Measurements from ENCODE around the gene DBH.

The DBH gene

DNA sequence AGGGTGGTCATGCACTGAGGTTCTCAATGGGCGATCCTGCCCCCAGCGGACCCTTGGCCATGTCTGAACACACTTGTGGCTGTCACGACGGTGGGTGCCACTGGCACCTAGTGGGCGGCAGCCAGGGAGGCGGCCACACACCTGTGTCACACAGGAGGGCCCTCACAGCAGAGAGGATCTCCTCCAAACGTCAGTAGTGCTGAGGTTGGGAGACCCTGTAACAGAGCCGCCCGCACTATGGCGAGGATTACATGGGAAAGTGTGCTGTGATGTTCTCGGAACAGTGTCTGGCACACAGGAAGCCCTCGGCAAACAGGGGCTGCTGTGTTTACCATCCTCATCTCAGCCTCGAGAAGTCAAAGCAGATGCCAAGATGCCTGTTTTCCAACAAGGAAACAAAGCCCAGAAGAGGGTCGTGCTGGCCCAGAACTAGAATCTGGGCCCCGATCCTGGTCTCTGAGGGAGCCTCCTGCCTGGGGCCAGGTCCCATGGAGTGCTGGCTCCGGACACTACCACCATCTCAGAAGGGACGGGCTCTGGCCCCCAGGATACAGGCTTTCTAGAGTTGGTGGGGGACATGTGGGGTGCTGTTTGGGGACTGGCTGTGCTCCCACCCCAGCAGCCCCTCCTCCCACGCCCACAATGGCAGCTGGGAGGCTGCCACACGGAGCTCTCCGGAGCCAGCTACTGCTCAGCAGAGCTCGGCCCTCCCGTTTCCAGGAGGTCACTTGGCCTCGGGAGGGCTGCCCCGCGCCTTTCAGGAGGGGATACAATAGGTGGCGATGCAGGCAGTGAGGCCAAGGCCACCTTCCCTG lies 48.2 kb downstream of the DBH start:
- no peak for DNase-seq (ENCODE audit: low spot score)

DNA sequence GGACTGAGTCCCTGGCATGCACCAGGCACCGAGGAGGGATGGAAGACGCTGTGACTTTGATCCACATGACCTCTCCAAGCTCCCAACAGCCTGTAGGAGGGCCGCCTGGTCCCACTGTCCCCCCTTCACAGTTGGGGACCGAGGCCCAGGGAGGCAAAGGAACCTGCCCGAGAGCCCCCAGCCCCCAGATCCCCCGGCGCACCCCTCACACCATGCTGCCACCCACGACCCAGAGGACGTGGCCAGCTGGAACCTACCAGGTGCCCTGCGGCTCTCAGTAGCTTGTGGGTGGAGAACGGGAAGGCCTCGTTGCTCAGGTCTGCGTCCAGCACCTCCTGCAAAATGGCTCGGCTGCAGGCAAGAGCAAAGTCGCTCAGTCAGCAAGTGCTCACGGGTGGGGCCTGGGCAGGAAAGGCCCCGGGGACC lies 48.8 kb downstream of the DBH start:
- no peak for DNase-seq (ENCODE audit: low spot score)

GRCh38 chr9:133685653-133686609 lies 49.8 kb downstream of the DBH start:
- DNase-seq (ENCODE audit: low spot score): no peak

- DNase-seq (ENCODE audit: low spot score): no peak
These were observed 50.7 kb downstream of the DBH start for GRCh38 chr9:133686642-133687575.

GRCh38 chr9:133687856-133688761 lies 51.9 kb downstream of the DBH start:
- no peak for DNase-seq (ENCODE audit: low spot score)

DNA sequence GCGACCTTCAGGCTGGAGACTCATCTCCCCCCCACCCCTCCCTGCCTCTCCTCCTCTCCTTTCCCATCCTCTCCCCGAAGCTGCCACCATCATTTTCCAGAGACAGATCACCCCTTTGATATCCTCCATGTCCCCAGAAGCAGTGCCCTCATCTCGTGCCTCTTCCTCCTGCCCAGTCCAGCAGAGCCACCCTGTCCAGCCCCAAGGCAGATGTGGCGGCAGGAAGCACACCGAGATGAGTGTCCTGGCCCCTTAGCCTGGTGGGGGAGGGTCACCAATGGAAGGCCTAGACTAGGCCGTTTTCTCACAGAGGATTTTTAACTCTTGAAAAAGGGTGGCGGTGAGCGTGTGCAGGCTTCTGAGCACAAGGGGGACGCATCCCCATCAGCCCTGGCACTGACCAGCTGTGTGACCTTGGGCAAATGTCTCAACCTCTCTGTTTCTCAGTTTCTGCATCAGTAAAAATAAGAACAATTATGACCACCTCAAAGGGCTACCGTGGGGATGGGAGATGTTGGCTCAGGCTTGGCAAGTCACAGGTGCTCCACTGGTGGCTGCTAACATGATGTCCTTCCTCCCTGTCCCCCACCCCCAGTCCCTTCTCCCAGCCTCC lies 53.1 kb downstream of the DBH start:
- no peak for DNase-seq (ENCODE audit: low spot score)

- DNase-seq (ENCODE audit: low spot score): no peak
These were observed 54.0 kb downstream of the DBH start for GRCh38 chr9:133690081-133690561.

GRCh38 chr9:133691191-133691590 lies 55.0 kb downstream of the DBH start:
- DNase-seq (ENCODE audit: low spot score): no peak

DNA sequence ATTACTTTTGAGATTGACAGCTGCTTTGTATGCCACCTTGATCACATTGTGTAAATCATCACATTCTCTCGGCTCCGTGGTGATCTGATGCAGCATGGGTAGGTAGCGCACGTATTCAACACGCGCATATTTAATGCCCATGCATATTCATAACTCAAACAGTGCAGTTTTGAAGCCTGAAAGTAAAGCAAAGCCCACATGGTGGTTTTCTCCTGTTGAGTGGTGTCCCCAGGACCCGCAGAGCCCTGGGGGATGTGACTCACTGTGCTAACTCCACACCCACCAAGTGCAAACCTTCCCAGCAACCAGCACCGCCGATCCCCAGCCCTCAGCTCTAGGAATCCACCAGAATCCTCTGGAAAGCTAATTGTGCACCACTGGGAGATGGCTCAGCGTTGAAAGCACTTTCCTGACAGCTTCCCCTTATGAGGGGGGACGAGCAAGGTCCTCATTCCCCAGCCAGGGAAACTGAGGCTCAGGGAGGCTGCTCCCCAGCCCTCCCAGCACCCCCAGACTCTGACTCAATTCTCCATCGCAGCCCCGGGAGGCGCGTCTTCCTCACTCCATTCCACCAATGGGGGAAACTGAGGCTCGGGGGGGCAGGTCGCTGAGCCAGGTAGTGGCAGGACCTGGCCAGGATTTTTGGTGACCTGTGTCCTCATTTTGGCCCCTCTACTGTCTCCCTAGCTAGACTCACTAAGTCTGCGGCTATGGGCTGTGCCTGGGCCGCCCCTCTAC lies 55.6 kb downstream of the DBH start:
- DNase-seq (ENCODE audit: low spot score): no peak

GRCh38 chr9:133692364-133692985 lies 56.3 kb downstream of the DBH start:
- no peak for DNase-seq (ENCODE audit: low spot score)

DNA sequence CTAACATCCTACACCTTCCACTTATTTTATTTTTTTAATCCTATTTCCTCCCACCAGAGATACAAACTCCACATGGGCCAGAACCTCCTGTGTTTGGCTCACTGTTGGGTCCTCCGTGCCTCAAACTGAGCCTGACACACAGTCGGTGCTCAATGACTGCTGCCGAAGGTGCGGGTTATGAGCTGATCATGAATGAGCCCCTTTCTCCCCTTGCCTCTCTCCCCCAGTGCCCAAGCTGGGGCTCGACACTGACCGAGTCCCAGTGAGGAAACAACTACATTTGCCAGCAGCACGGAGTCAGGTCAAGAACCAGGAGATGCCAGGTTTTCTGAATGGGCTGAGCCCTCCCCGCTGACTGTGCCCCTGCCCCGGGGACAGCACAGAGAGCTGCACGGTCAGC lies 57.0 kb downstream of the DBH start:
- DNase-seq (ENCODE audit: low spot score): no peak

- no peak for DNase-seq (ENCODE audit: low spot score)
These were observed 57.8 kb downstream of the DBH start for GRCh38 chr9:133693703-133694529.

- DNase-seq (ENCODE audit: low spot score): no peak
These were observed 58.5 kb downstream of the DBH start for GRCh38 chr9:133694686-133695085.

DNA sequence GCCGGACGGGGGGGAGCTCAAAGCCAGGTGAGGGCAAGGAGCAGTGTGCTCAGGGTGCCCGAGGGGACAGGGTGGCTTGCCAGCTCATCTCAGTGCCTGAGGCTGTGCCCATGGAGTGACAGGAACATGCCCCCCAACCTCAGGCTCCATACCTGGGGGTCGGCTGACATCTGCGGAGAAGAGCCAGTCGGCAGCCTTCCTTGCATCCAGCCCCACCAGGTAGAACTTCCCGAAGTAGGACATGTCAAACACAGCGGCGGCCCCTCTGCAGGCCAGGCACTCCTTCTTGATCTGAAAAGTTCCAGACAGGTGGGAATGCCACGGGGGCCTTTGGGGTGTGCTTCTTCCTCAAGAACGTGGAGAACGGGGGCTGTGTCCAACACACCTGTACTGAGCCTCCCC lies 59.9 kb downstream of the DBH start:
- no peak for DNase-seq (ENCODE audit: low spot score)

DNA sequence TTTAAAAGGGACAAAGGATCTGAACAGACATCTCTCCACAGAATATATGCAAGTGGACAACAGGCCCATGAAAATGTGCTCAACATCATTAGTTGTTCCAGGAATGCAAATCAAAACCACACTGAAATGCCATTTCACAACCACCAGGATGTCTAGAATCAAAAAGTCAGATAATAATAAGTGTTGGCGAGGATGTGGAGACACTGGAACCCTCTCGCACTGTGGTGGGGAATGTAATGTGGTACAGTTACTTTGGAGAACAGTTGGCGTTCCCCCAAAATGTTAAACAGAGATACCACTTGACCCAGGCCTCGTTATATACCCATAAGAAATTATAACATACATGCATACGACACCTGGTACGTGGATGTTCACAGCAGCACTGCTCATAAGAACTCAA lies 63.4 kb downstream of the DBH start:
- DNase-seq (ENCODE audit: low spot score): no peak

- DNase-seq (ENCODE audit: low spot score): no peak
These were observed 64.7 kb downstream of the DBH start for GRCh38 chr9:133700819-133701320.

DNA sequence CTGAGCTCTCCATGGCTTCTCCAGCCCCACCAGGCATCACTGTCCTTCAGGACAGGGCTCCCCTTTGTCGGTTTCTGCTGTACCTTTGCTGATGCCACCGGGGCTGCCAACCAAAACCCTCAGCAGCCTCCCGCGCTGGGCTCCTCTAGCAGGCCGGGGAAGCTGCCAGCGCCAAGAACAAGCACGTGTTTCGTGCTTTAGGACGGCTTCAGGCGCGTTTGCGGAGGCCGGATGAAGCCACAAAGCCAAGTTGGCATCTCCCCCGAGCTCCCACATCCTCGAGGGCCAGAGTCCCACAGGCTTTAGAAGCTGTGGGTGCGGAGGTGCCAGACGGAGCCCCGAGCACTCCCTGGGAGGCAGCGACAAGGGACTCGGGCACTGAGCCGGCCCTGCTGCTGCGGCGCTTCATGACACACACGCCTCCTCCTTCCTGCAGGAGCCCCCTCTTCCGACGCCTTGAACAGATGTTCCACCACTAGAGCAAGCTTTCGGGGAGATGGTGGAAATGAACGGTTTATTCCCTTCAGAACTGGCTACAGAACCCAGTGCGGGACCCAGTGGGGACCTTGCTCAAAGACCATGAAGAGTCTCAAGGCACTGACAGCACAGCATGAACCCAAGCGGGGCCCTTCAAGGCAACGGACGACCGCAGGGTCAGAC lies 65.3 kb downstream of the DBH start:
- DNase-seq (ENCODE audit: low spot score): no peak

Data from HuH-7 (cell line).